Psoas muscle (tissue), 8 donors: ENCODE results near the gene TAF13. TPM values are rescaled to one million over a fixed set of nuclear protein-coding genes. Genes with fewer than 3 reads are reported as not detected.

ENCODE experiments used
- ATAC-seq, 4 donors: fragments of 200-7000 bp; cut with Tn5 transposase; one replicate each; pipeline ENCODE4 v1.9.1; 2020; ENCODE audit warnings: moderate library complexity in 3 of 4, mild to moderate bottlenecking in 2 of 4
- DNase-seq, 2 donors: peaks; one replicate each; pipeline ENCODE4 v3.0.0-alpha.2; 2020
- H3K27ac ChIP-seq: fragments of 200-600 bp; one replicate; pipeline ENCODE4 v1.8.0; 2022
- H3K27me3 ChIP-seq, 3 donors: fragments of 200-600 bp in 1 of 3; one replicate each; pipeline versions ENCODE4 v1.6.1 to v1.8.0; 2013 to 2022; ENCODE audit warnings: low read length in 2 of 3, mild to moderate bottlenecking in 2 of 3, moderate library complexity in 1 of 3; ENCODE audit not compliant: insufficient read depth in 3 of 3
- H3K36me3 ChIP-seq, 2 donors: fragments of 200-600 bp in 1 of 2; one replicate each; pipeline versions ENCODE4 v1.6.1 to v1.8.0; 2013 to 2022; ENCODE audit warnings: low read depth in 1 of 2, mild to moderate bottlenecking in 1 of 2, moderate library complexity in 1 of 2; ENCODE audit not compliant: insufficient read depth in 1 of 2
- H3K4me1 ChIP-seq: fragments of 200-600 bp; one replicate; pipeline ENCODE4 v1.8.0; 2022
- H3K4me3 ChIP-seq: fragments of 200-600 bp; one replicate; pipeline ENCODE4 v1.8.0; 2022; ENCODE audit warnings: mild to moderate bottlenecking
- H3K9me3 ChIP-seq: fragments of 200-600 bp; one replicate; pipeline ENCODE4 v1.8.0; 2022
- CTCF ChIP-seq: fragments of 200-600 bp; IDR thresholded peaks from one replicate; pipeline ENCODE4 v1.8.0; 2022; ENCODE audit warnings: antibody characterized with exemption
- WGBS, 3 donors: extraction: QIAGEN DNeasy Blood & Tissue Kit; methylation state at CpG; one replicate each; pipeline versions ENCODE4 v1.1.6 to v1.1.7; 2013; 5-methylcytosine and 5-hydroxymethylcytosine counted together
- intact Hi-C, 2 donors: fragments of 100-400 bp; cut with DNase I; formaldehyde crosslinking; loops; one replicate each; pipeline versions ENCODE4 v1.11.0 to v1.14.2; 2022
- long read RNA-seq, 2 donors: library from polyadenylated mRNA; unstranded; transcript quantifications; one replicate each; pipeline ENCODE4 v2.0.0, GENCODE V29; 2021
- polyA plus RNA-seq, 3 donors: library from polyadenylated mRNA; stranded (reverse); fragments of 200-250 nt; gene quantifications; one replicate each; pipeline ENCODE4 v1.2.3, GENCODE V29; 2013
- total RNA-seq, 4 donors: library from RNA; stranded (reverse); fragmentation: NEBNext Ultra II Directional in 2 of 4; extraction: Animal tissue kit (Norgen Biotek cat#: 25700) in 2 of 4; gene quantifications; one replicate each; pipeline versions ENCODE4 v1.2.1 to v1.2.4, GENCODE V29; 2021 to 2023
- donor health status: healthy with polysubstance abuse.
- donor health status: DM: no; HTN: no; CAD: no; lungs with moderate emphysema.
- donor health status: Bipolar disorder and iron deficiency.
- donor health status: healthy.
- donor health status: DM: yes; HTN: yes; CAD: no.
- donor health status: DM: no; HTN: no; CAD: no.
- donor health status: DM: no; HTN: no; CAD: no.
- donor health status: DM: yes; HTN: yes; CAD: no.

Gene TAF13
- total RNA-seq (10 to 100 TPM; 61.5 to 89.9 (median 72.9) TPM), polyA plus RNA-seq (100 to 1,000 TPM in 2 of 3 donors, 10 to 100 TPM in 1; 74.3 to 228 (median 120) TPM)
- long read RNA-seq, donor 1, partial matches to known transcripts = 1 of 1 reads
- long read RNA-seq, donor 1, other reads (novel, unspliced or antisense) = 0 of 1 reads
- long read RNA-seq, donor 2, partial matches to known transcripts = 3 of 5 reads
- long read RNA-seq, donor 2, other reads (novel, unspliced or antisense) = 2 of 5 reads

- Histone ChIP-seq H3K9me3 (no peaks in the 10 kb centered on the region), H3K27ac (peak within 1 kb of the TSS; percentile 99), H3K27me3 (no peaks in the 10 kb centered on the region), H3K4me3 (peak within 1 kb of the TSS; percentile 99), H3K36me3 (peaks cover 0 to 26% of the 10 kb centered on the region in 2 donors), H3K4me1 (peaks cover 9% of the 10 kb centered on the region)
- intact Hi-C loops = loop anchor here in 1 of 2 donors (1.0 to 5.0 kb wide), 2 partner anchors 24 to 34 kb away; partner anchors contain the start of gene WDR47
- 3 to 5% (median 3%) methylated on average over 39 of the region's 39 CpGs for WGBS, 3 donors
- ATAC-seq (peak; percentile 100), DNase-seq (peak; percentile 96 to 98)
- peak; percentile 44 for TF ChIP-seq CTCF
Observed at GRCh38 chr1:109075531-109076490, at the start of gene TAF13. Gene TAF13 (minus strand): TSS chr1:109076003. CDS start chr1:109075947, 56 bp downstream.

- WGBS, 3 donors = 90 to 93% (median 92%) methylated on average over 5 of the region's 5 CpGs
- H3K27ac ChIP-seq = no peak overlapping the region
- H3K4me1 ChIP-seq = no peaks in the 10 kb centered on the region
- H3K4me3 ChIP-seq = no peak overlapping the region
- no peaks in the 10 kb centered on the region for H3K36me3 ChIP-seq
- no peak for TF ChIP-seq CTCF
- intact Hi-C loops = no loop called here
- H3K9me3 ChIP-seq = no peaks in the 10 kb centered on the region
- H3K27me3 ChIP-seq = peaks cover 0 to 21% (median 0%) of the 10 kb centered on the region in 3 donors
- DNase-seq = no peak
- no peak for ATAC-seq
Observed at GRCh38 chr1:109120356-109120755, 44.6 kb upstream of the TAF13 start.

- Histone ChIP-seq H3K27ac (no peak overlapping the region), H3K4me3 (no peak overlapping the region), H3K9me3 (no peaks in the 10 kb centered on the region), H3K4me1 (no peaks in the 10 kb centered on the region), H3K36me3 (no peaks in the 10 kb centered on the region), H3K27me3 (peaks cover 0 to 40% (median 0%) of the 10 kb centered on the region in 3 donors)
- intact Hi-C loops = no loop called here
- no peak for TF ChIP-seq CTCF
- 75 to 84% (median 83%) methylated on average over 3 of the region's 3 CpGs for WGBS, 3 donors
- ATAC-seq (no peak), DNase-seq (no peak)
Observed at GRCh38 chr1:109118089-109118488, 42.3 kb upstream of the TAF13 start.

- no peaks in the 10 kb centered on the region for H3K36me3 ChIP-seq
- no peaks in the 10 kb centered on the region for H3K9me3 ChIP-seq
- intact Hi-C loops = no loop called here
- H3K27ac ChIP-seq = no peak overlapping the region
- DNase-seq (no peak), ATAC-seq (no peak)
- H3K4me1 ChIP-seq = peaks cover 10% of the 10 kb centered on the region
- WGBS, 3 donors = 71 to 77% (median 74%) methylated on average over 1 of the region's 1 CpG
- H3K27me3 ChIP-seq = peaks cover 0 to 40% (median 0%) of the 10 kb centered on the region in 3 donors
- no peak overlapping the region for H3K4me3 ChIP-seq
- TF ChIP-seq CTCF = no peak
Observed at GRCh38 chr1:109116286-109116685, 40.5 kb upstream of the TAF13 start.
